Small intestine (tissue), 7 donors: Measurements from ENCODE around the gene DNAJB8. TPM values are rescaled to one million over a fixed set of nuclear protein-coding genes. Genes with fewer than 3 reads are reported as not detected.

Experiments used
- DNase-seq, 2 donors: peaks; one replicate each; pipeline versions ENCODE4 v3.0.0 to v3.0.0-alpha.2; 2013
- FAIRE-seq: peaks from 2 replicates; lab custom pipeline; 2012; peaks lifted over from hg19 to GRCh38; lab: Jason Lieb, UNC
- H3K27ac ChIP-seq, 3 donors: one replicate each; pipeline ENCODE4 v1.5.1; 2013; ENCODE audit warnings: low read length in 2 of 3, mild to moderate bottlenecking in 2 of 3, control low read depth in 1 of 3, inconsistent platforms in 1 of 3, low read depth in 1 of 3, moderate library complexity in 1 of 3
- H3K27me3 ChIP-seq, 3 donors: one replicate each; pipeline ENCODE4 v1.6.1; 2013; ENCODE audit warnings: low read length in 3 of 3, inconsistent platforms in 1 of 3; ENCODE audit not compliant: control insufficient read depth in 3 of 3, insufficient read depth in 3 of 3
- H3K36me3 ChIP-seq, 3 donors: one replicate each; pipeline ENCODE4 v1.6.1; 2013; ENCODE audit warnings: low read length in 3 of 3, inconsistent platforms in 1 of 3, low read depth in 1 of 3, mild to moderate bottlenecking in 1 of 3, moderate library complexity in 1 of 3; ENCODE audit not compliant: control insufficient read depth in 3 of 3, insufficient read depth in 2 of 3
- H3K4me1 ChIP-seq, 3 donors: one replicate each; pipeline ENCODE4 v1.6.1; 2013; ENCODE audit warnings: low read length in 2 of 3, inconsistent platforms in 1 of 3, low read depth in 1 of 3, mild to moderate bottlenecking in 1 of 3, moderate library complexity in 1 of 3; ENCODE audit not compliant: control insufficient read depth in 3 of 3, insufficient read depth in 2 of 3
- H3K4me3 ChIP-seq, 3 donors: one replicate each; pipeline ENCODE4 v1.5.1; 2013; ENCODE audit warnings: low read length in 3 of 3, control low read depth in 1 of 3, inconsistent platforms in 1 of 3, low read depth in 1 of 3, mild to moderate bottlenecking in 1 of 3, moderate library complexity in 1 of 3
- H3K9me3 ChIP-seq, 2 donors: one replicate each; pipeline ENCODE4 v1.6.1; 2013; ENCODE audit warnings: low read depth in 1 of 2, low read length in 1 of 2; ENCODE audit not compliant: control insufficient read depth in 2 of 2, insufficient read depth in 1 of 2
- WGBS, 3 donors: extraction: QIAGEN DNeasy Blood & Tissue Kit; methylation state at CpG; one replicate each; pipeline ENCODE4 v1.1.7; 2013; 5-methylcytosine and 5-hydroxymethylcytosine counted together
- polyA plus RNA-seq, 4 donors: library from polyadenylated mRNA; stranded (reverse) in 3 of 4; unstranded in 1 of 4; fragments of 200-250 nt in 3 of 4; fragments of 120-200 nt in 1 of 4; gene quantifications; one replicate each; pipeline versions ENCODE4 v1.2.1 to v1.2.3, GENCODE V29; 2013
- donor health status: healthy with polysubstance abuse.
- donor health status: control.
- donor health status: control.
- donor health status: Bipolar disorder and iron deficiency.
- donor health status: healthy.

The DNAJB8 gene
- polyA plus RNA-seq, 4 donors = not detected

DNA sequence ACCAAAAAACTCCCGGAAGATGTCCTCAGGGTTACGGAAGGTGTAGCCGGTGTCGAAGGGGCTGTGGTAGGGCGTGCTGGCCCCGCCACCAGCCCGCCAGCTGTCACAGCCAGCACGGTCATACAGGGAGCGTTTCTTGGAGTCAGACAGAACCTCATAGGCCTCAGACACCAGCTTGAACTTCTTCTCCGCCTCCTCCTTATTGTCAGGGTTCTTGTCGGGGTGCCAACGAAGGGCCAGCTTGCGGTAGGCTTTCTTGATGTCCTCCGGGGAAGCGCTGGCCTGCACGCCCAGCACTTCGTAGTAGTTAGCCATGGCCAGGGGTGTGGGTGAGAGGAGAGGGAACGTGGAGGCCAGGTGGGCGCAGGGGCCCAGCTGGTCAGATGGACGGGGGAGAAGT lies 3.8 kb downstream of the DNAJB8 start:
- FAIRE-seq = no peak
- WGBS, 3 donors = 87 to 88% (median 87%) methylated on average over 20 of the region's 20 CpGs

DNA sequence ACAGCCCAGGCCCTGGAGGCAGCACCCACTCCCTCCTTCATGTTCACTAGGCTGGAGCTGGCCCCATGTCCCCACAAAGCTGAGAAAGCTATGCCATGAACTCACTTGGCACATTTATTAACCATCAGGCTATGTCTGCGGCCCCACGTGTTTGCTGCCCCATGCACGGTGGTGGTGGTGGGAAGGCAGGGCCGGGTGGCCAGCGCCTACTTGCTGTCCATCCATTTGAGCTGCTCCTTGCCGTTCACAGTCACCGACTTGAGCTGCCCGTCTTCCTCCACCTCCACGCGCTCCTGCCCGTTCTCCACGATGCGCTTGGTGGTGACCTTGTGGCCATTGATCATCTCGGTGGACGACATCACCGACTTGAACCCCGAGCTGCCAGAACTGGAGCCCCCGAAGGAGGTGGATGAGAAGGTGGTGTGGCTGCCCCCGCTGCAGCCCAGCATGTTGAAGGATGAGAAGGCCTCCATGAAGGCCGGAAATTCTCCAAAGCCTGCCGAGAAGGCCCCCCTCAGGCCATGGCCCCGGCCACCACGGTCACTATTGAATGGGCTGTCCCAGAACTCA lies 4.3 kb downstream of the DNAJB8 start:
- 90 to 94% (median 91%) methylated on average over 23 of the region's 23 CpGs for WGBS, 3 donors
- Histone ChIP-seq H3K27ac (no peak overlapping the region), H3K4me1 (no peaks in the 10 kb centered on the region)

More for the DNA sequence above, 3.8 kb downstream of the DNAJB8 start:
- no peak for DNase-seq
- Histone ChIP-seq H3K27me3 (peaks cover 0 to 17% (median 0%) of the 10 kb centered on the region in 3 donors), H3K4me1 (no peaks in the 10 kb centered on the region), H3K9me3 (no peaks in the 10 kb centered on the region), H3K36me3 (no peaks in the 10 kb centered on the region), H3K4me3 (no peak overlapping the region), H3K27ac (no peak overlapping the region)

DNA sequence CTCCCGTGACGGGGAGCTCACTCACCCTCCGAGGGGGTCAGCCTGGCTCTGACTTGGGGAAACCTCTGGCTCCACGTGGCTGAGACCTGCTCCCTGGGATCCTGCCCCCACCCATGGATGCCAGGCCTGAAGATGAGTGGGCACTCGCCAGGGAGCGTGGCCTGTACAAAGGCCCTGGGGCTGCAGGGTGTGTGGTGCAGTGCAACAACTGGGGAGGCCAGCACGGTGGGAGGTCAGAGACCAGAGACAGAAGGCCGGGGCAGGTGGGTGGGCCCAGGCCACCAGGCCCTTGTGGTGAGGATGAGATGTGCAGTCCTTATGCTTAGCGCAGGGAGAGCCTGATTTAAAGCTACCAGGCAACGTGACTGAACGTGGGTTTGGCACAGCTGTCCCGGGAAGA lies 5.0 kb downstream of the DNAJB8 start:
- Histone ChIP-seq H3K27me3 (peaks cover 0 to 16% (median 0%) of the 10 kb centered on the region in 3 donors), H3K4me3 (no peak overlapping the region), H3K27ac (no peak overlapping the region), H3K36me3 (no peaks in the 10 kb centered on the region), H3K4me1 (no peaks in the 10 kb centered on the region), H3K9me3 (no peaks in the 10 kb centered on the region)
- FAIRE-seq (no peak), DNase-seq (no peak)
- WGBS, 3 donors = 66 to 80% (median 74%) methylated on average over 12 of the region's 12 CpGs

More for the DNA sequence above, 4.3 kb downstream of the DNAJB8 start:
- no peaks in the 10 kb centered on the region for H3K9me3 ChIP-seq
- H3K36me3 ChIP-seq = no peaks in the 10 kb centered on the region
- H3K27me3 ChIP-seq = peaks cover 0 to 16% (median 0%) of the 10 kb centered on the region in 3 donors
- FAIRE-seq (no peak), DNase-seq (no peak)
- no peak overlapping the region for H3K4me3 ChIP-seq

DNA sequence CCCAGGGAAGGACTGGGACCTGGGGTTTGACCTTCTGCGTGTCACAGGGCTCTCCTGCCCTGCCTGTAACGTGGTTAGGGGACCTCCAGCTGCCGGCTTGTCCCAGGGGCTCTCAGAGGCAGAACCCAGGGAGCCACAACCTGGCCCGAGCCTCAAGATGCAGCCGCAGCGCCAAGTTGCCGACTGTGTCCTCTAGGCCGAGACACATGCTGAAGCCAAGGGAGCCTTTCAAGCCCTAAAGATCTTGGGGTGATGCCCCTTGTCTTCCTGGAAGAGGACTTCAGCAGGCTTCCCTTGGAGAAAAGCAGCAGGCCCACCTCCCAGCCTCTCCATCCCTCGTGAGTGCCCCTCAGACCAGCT lies 7.2 kb downstream of the DNAJB8 start:
- 74 to 85% (median 80%) methylated on average over 9 of the region's 9 CpGs for WGBS, 3 donors
- no peak for FAIRE-seq

DNA sequence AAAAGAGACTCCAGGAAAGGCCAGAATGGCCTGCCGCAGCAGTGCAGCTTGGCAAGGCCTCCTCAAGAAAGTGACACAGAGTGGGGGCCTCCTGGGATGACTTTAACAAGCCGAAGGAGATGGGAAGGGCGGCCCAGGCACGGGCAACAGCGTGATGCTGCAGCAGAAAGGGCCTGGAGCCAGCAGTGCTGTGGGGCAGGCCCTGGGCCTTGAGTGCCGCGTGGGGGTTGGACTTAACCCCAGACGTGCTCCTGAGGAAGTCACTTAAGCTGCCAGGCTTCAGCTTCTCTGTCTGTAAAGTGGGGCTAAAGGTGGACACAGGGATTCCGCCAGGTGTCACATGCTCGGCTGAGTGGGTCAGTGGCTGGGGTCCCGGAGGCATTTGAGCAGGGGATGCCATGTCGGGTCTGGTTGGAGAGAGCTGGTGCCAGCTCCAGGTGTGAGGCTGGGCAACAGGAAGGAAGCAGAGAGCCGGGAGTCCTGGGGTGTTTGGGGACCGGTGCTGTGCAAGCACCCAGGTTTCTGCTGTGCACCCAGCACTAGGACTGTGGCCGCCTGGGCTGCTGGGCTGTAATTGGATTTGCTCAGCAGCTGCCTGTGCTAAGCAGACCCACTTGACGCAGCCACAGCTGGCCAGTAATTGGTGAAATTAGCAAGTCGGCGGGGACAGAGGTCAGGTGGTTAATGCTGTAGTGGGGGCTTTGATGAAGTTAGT lies 7.8 kb downstream of the DNAJB8 start:
- Histone ChIP-seq H3K27ac (no peak overlapping the region), H3K36me3 (no peaks in the 10 kb centered on the region), H3K9me3 (no peaks in the 10 kb centered on the region), H3K27me3 (peaks cover 0 to 12% (median 3%) of the 10 kb centered on the region in 3 donors), H3K4me3 (no peak overlapping the region), H3K4me1 (no peaks in the 10 kb centered on the region)
- DNase-seq = no peak
- no peak for FAIRE-seq
- 75 to 79% (median 78%) methylated on average over 18 of the region's 18 CpGs for WGBS, 3 donors

More for the DNA sequence above, 7.2 kb downstream of the DNAJB8 start:
- no peaks in the 10 kb centered on the region for H3K36me3 ChIP-seq
- no peak overlapping the region for H3K27ac ChIP-seq
- no peak overlapping the region for H3K4me3 ChIP-seq
- H3K4me1 ChIP-seq = no peaks in the 10 kb centered on the region
- DNase-seq = no peak
- peaks cover 0 to 14% (median 0%) of the 10 kb centered on the region in 3 donors for H3K27me3 ChIP-seq
- no peaks in the 10 kb centered on the region for H3K9me3 ChIP-seq

DNA sequence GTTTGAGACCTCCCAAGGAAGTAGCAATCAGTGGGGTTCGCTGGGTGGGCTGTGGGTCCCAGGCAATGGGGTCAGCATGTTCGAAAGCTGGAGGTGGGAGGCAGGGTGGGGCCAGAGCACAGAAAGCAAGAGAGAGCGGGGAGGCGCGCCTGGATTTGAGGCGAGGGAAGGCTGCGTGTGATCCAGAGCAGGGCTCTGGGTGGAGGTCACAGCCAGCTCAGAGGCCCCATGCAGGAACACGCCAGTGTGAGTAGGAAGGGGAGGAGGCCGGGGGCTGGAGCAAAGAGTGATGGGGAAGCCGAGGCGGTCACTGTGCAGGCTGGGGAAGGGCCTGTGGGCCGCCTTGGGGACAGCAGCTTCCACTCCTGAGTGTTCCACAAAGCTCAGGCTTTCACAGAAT lies 8.8 kb downstream of the DNAJB8 start:
- peaks cover 0 to 12% (median 3%) of the 10 kb centered on the region in 3 donors for H3K27me3 ChIP-seq
- H3K36me3 ChIP-seq = no peaks in the 10 kb centered on the region
- H3K9me3 ChIP-seq = no peaks in the 10 kb centered on the region
- H3K27ac ChIP-seq = no peak overlapping the region
- no peak for FAIRE-seq
- no peaks in the 10 kb centered on the region for H3K4me1 ChIP-seq
- 82 to 86% (median 84%) methylated on average over 12 of the region's 12 CpGs for WGBS, 3 donors
- H3K4me3 ChIP-seq = no peak overlapping the region
- no peak for DNase-seq

DNA sequence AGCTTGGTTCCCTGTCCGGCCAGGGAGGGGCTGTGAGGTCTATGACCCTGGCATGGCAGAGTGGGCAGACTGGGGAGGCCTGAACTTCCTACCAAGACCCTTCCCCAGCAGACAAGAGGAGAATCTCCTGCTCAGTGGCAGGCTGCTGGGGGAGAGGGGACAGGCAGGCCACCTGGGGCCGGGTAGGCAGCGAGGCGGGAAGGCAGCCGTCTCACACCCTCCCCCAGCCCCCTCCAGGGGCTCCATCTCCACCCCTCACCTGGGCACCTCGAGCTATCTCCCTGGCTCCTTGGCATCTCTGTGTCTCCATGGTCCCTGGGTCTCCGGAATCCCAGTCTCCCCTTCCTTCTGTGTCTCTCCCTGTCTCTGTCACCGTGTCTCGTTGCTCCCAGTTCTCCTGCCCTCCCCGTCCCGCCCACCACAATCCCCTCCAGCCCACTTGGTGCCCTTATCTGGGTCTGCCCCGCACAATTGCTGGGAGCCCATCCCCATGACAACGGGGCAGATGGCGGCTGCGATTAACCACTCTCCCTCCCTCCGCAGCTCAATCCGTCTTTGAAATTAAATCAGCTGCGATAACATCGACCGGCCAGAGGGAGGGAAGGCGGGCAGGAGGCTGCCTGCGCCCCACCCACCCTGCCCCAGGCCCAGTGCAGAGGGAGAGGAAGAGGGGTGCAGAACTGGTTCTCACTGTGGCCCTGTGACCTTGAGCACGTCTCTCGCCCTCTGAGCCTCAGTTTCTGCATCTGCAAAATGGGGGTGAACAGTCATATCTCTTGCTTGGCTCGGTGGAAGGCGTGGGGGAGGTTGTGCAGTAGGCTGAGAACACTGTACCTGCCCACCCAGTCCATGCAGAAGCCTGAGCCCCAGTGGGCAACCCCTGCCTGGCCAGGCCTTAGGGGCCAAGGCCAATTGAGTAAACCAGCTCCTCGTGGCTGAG lies 9.6 kb downstream of the DNAJB8 start:
- Histone ChIP-seq H3K4me1 (no peaks in the 10 kb centered on the region), H3K9me3 (no peaks in the 10 kb centered on the region), H3K27ac (no peak overlapping the region), H3K4me3 (no peak overlapping the region), H3K36me3 (no peaks in the 10 kb centered on the region), H3K27me3 (peaks cover 0 to 15% (median 3%) of the 10 kb centered on the region in 3 donors)
- WGBS, 3 donors = 28 to 53% (median 34%) methylated on average over 22 to 27 of the region's 27 CpGs
- FAIRE-seq = no peak
- DNase-seq = no peak
